Measurements from ENCODE around the gene IFRD1. TPM values are rescaled to one million over a fixed set of nuclear protein-coding genes. Genes with fewer than 3 reads are reported as not detected.

Gene IFRD1, protein sequence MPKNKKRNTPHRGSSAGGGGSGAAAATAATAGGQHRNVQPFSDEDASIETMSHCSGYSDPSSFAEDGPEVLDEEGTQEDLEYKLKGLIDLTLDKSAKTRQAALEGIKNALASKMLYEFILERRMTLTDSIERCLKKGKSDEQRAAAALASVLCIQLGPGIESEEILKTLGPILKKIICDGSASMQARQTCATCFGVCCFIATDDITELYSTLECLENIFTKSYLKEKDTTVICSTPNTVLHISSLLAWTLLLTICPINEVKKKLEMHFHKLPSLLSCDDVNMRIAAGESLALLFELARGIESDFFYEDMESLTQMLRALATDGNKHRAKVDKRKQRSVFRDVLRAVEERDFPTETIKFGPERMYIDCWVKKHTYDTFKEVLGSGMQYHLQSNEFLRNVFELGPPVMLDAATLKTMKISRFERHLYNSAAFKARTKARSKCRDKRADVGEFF
- total RNA-seq (10 to 100 TPM; 17.5 to 94.6 (median 26.2) TPM), polyA plus RNA-seq (10 to 100 TPM; 70.7 to 78.5 TPM)
- long read RNA-seq, donor 1, transcript IFRD1-202 (12 exons, 2,290 nt): major isoform, 24 of 36 reads
- long read RNA-seq, donor 1, partial matches to known transcripts: 1 of 36 reads
- long read RNA-seq, donor 1, other reads (novel, unspliced or antisense): 10 of 36 reads
- long read RNA-seq, donor 2, transcript IFRD1-202 (12 exons, 2,290 nt): major isoform, 23 of 34 reads
- long read RNA-seq, donor 2, partial matches to known transcripts: 0 of 34 reads
- long read RNA-seq, donor 2, other reads (novel, unspliced or antisense): 7 of 34 reads
- long read RNA-seq, donor 3, transcript IFRD1-202 (12 exons, 2,290 nt): major isoform, 170 of 199 reads
- long read RNA-seq, donor 3, partial matches to known transcripts: 9 of 199 reads
- long read RNA-seq, donor 3, other reads (novel, unspliced or antisense): 15 of 199 reads

DNA sequence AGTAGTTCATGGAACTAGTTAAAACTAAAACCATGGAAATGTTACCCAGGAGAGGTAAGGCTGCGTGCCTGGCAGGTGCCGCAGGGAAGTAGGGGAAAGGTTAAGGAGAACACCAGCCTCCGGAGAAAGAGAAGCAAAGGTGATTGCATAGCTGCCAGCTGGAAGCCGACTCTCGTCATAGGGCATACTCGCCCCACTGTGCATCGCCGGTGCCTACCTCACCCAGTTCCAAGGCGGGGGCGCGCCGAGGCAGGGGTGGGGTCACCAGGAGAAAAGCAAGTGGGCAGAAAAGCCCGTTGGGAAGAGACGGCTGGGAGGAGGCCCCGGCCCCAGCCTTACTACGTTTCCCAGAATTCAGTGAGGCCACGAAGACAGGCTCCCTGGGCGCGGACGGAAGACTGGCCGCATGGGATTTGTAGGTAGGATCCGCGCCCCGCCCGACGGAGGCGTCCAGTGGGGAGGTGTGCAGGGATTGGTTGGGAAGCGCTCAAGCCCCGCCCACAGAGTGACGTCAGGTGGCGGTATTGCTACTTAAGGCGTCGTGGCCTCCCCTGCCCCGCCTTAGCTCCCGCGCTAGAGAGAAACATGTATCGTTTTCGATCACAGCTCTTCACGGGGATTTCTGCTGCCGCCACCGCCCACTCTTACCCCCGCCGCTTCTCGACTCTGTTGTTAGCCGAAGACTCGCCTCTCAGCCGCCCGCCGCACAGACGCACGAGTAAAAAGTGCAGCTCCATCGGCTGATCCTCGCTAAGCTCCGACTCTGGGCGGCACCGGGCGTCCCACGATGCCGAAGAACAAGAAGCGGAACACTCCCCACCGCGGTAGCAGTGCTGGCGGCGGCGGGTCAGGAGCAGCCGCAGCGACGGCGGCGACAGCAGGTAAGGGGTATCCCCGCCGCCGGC is at the start of gene IFRD1:
IFRD1 (plus strand) TSS at position 559 of the 905 bp plus-strand sequence; CDS start at position 788, 229 bp downstream.
- Histone ChIP-seq H3K27ac (peak within 1 kb of the TSS; percentile 91 to 99 (median 96)), H3K4me1 (peaks cover 0 to 49% (median 39%) of the 10 kb centered on the region in 9 donors), H3K4me3 (peak within 1 kb of the TSS; percentile 77 to 97 (median 90)), H3K36me3 (peaks cover 0 to 1% (median 0%) of the 10 kb centered on the region in 9 donors), H3K27me3 (no peaks in the 10 kb centered on the region), H3K9me3 (no peaks in the 10 kb centered on the region)
- peak; percentile 99 for DNase-seq
- peak; percentile 90 to 96 (median 94) for ATAC-seq
- WGBS, 2 donors: 0% methylated on average over 73 of the region's 73 CpGs
- TF ChIP-seq, protein P1, sequence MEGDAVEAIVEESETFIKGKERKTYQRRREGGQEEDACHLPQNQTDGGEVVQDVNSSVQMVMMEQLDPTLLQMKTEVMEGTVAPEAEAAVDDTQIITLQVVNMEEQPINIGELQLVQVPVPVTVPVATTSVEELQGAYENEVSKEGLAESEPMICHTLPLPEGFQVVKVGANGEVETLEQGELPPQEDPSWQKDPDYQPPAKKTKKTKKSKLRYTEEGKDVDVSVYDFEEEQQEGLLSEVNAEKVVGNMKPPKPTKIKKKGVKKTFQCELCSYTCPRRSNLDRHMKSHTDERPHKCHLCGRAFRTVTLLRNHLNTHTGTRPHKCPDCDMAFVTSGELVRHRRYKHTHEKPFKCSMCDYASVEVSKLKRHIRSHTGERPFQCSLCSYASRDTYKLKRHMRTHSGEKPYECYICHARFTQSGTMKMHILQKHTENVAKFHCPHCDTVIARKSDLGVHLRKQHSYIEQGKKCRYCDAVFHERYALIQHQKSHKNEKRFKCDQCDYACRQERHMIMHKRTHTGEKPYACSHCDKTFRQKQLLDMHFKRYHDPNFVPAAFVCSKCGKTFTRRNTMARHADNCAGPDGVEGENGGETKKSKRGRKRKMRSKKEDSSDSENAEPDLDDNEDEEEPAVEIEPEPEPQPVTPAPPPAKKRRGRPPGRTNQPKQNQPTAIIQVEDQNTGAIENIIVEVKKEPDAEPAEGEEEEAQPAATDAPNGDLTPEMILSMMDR (IDR thresholded peaks at IDR 0.05): no peak
- intact Hi-C loops (cut with DNase I): loop anchor here in 4 of 10 donors (2.0 to 10.0 kb wide), 4 partner anchors 33 to 885 kb away; partner anchors contain the start of genes DOCK4 (in 1 of the 4), IMMP2L (in 1 of the 4) and ZNF277 (in 1 of the 4)

DNA sequence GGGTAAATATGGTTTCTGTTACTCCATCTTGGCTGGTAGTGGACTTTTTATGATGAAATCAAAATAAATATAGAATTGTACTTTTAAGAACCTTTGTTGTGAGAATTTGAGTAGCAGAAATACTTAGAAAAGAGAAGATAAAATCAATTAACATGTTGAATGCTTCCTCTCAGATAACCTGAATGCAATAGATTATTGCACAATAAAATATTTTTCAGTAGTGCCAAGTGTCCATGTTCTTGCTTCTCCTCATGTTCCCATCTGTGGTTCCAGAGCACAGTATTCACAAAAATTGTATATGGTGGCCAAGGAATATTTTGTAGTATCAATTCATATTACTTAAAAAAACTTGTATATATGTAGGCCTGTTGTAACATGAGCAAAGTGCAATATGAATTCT is 45.9 kb upstream of the IFRD1 start:
- ATAC-seq (no peak), DNase-seq (no peak)
- H3K27ac ChIP-seq: no peak overlapping the region
- H3K9me3 ChIP-seq: no peaks in the 10 kb centered on the region
- intact Hi-C loops (cut with DNase I): loop anchor here in 1 of 10 donors (10.0 kb wide), 1 partner anchor 480 kb away; no protein-coding TSS in a partner anchor
- H3K4me3 ChIP-seq: no peak overlapping the region
- TF ChIP-seq, protein P1 (IDR thresholded peaks at IDR 0.05): no peak
- H3K4me1 ChIP-seq: no peaks in the 10 kb centered on the region
- H3K27me3 ChIP-seq: peaks cover 0 to 4% (median 0%) of the 10 kb centered on the region in 7 donors
- no peaks in the 10 kb centered on the region for H3K36me3 ChIP-seq

DNA sequence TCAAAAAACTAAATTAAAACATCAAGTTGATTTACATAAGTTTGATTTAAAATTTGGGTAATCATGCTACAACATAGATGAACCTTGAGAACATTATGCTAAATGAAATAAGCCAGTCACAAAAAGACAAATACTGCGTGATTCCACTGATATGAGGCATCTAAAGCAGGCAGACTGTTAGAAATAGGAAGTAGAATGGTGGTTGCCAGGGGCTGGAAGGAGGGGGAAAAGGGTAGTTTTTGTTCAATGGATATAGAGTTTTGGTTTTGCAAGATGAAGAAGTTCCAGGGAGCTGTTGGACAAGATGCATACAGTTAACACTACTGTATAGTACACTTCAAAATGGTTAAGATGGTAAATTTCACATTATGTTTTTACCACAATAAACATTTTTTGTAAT is 45.0 kb upstream of the IFRD1 start:
- H3K9me3 ChIP-seq: no peaks in the 10 kb centered on the region
- H3K4me1 ChIP-seq: no peaks in the 10 kb centered on the region
- WGBS, 2 donors: 90 to 95% methylated on average over 1 of the region's 1 CpG
- intact Hi-C loops (cut with DNase I): loop anchor here in 1 of 10 donors (5.0 to 10.0 kb wide), 2 partner anchors 480 to 648 kb away; no protein-coding TSS in a partner anchor
- H3K27ac ChIP-seq: no peak overlapping the region
- ATAC-seq (no peak), DNase-seq (no peak)
- H3K4me3 ChIP-seq: no peak overlapping the region
- TF ChIP-seq, protein P1 (IDR thresholded peaks at IDR 0.05): no peak
- H3K27me3 ChIP-seq: peaks cover 0 to 4% (median 0%) of the 10 kb centered on the region in 7 donors
- H3K36me3 ChIP-seq: no peaks in the 10 kb centered on the region
